Breast epithelium (tissue), 4 donors: ENCODE measurements around the gene ZNF679. TPM values are rescaled to one million over a fixed set of nuclear protein-coding genes. Genes with fewer than 3 reads are reported as not detected.

Experiments
- DNase-seq, 2 donors: peaks; one replicate each; pipeline ENCODE4 v3.0.0-alpha.2; 2019; ENCODE audit warnings: low spot score in 2 of 2
- H3K27ac ChIP-seq, 2 donors: fragments of 200-600 bp; sonication (generic) in 1 of 2; one replicate each; pipeline ENCODE4 v1.5.1; 2016 to 2019; ENCODE audit warnings: mild to moderate bottlenecking in 1 of 2
- H3K27me3 ChIP-seq, 2 donors: fragments of 200-600 bp; sonication (generic) in 1 of 2; one replicate each; pipeline versions ENCODE4 v1.5.1 to v1.6.0; 2017 to 2019; ENCODE audit warnings: control low read depth in 1 of 2, mild to moderate bottlenecking in 1 of 2
- H3K36me3 ChIP-seq: fragments of 200-600 bp; one replicate; pipeline ENCODE4 v1.5.1; 2019
- H3K4me1 ChIP-seq, 2 donors: fragments of 200-600 bp; sonication (generic); one replicate each; pipeline ENCODE4 v1.5.1; 2016 to 2019; ENCODE audit warnings: control low read depth in 1 of 2
- H3K4me3 ChIP-seq, 3 donors: fragments of 200-600 bp; sonication (generic); 1 replicate in 2 of 3; 2 replicates in 1 of 3; pipeline ENCODE4 v1.5.1; 2016 to 2019; ENCODE audit warnings: mild to moderate bottlenecking in 3 of 3, moderate library complexity in 2 of 3
- H3K9me3 ChIP-seq, 2 donors: fragments of 200-600 bp; sonication (generic) in 1 of 2; one replicate each; pipeline ENCODE4 v1.5.1; 2016 to 2019; ENCODE audit warnings: control low read depth in 1 of 2
- CTCF ChIP-seq, 3 donors: fragments of 450-650 bp; IDR thresholded peaks; one replicate each; pipeline ENCODE4 v1.5.1; 2016 to 2017; ENCODE audit warnings: antibody characterized with exemption in 3 of 3, mild to moderate bottlenecking in 3 of 3, moderate library complexity in 3 of 3
- POLR2A ChIP-seq: fragments of 450-650 bp; IDR thresholded peaks from one replicate; pipeline ENCODE4 v1.6.1; 2016; ENCODE audit warnings: antibody characterized with exemption, mild to moderate bottlenecking, moderate library complexity
- POLR2AphosphoS5 ChIP-seq, 3 donors: sonication (generic); formaldehyde crosslinking; IDR thresholded peaks; one replicate each; pipeline ENCODE4 v1.6.1; 2017; ENCODE audit warnings: antibody characterized with exemption in 3 of 3
- intact Hi-C: fragments of 100-400 bp; cut with DNase I; formaldehyde crosslinking; loops from one replicate; pipeline ENCODE4 v1.15.1; 2023; ENCODE audit warnings: low total_unique reads
- total RNA-seq, 3 donors: library from RNA; depleted of rRNA; stranded (reverse); fragments of >200 nt; gene quantifications; one replicate each; pipeline ENCODE4 v1.1.0, GENCODE V29; 2016

The ZNF679 gene
- total RNA-seq, 3 donors from 2014 or later: not detected

- Histone ChIP-seq H3K9me3 (peaks cover 40 to 45% of the 10 kb centered on the region in 2 donors), H3K4me3 (no peak overlapping the region), H3K27me3 (peaks cover 0 to 36% of the 10 kb centered on the region in 2 donors), H3K4me1 (no peaks in the 10 kb centered on the region), H3K27ac (no peak overlapping the region), H3K36me3 (no peaks in the 10 kb centered on the region)
- no peak for TF ChIP-seq POLR2A
- intact Hi-C loops: no loop called here
- no peak for DNase-seq
Observed at GRCh38 chr7:64183827-64184372, 44.4 kb upstream of the ZNF679 start.

GRCh38 chr7:64184376-64184775, 43.9 kb upstream of the ZNF679 start:
- Histone ChIP-seq H3K36me3 (no peaks in the 10 kb centered on the region), H3K27ac (no peak overlapping the region), H3K9me3 (peaks cover 40 to 45% of the 10 kb centered on the region in 2 donors), H3K4me3 (no peak overlapping the region), H3K27me3 (peaks cover 0 to 36% of the 10 kb centered on the region in 2 donors), H3K4me1 (no peaks in the 10 kb centered on the region)
- DNase-seq: no peak
- TF ChIP-seq CTCF (IDR thresholded peaks at IDR 0.05) (no peak), POLR2A (no peak), POLR2AphosphoS5 (IDR thresholded peaks at IDR 0.05) (no peak)
- intact Hi-C loops: no loop called here

GRCh38 chr7:64187408-64187807, 40.9 kb upstream of the ZNF679 start:
- intact Hi-C loops: no loop called here
- peaks cover 0 to 13% of the 10 kb centered on the region in 2 donors for H3K27me3 ChIP-seq
- no peak for DNase-seq

GRCh38 chr7:64192148-64192704, 36.0 kb upstream of the ZNF679 start:
- H3K4me1 ChIP-seq: no peaks in the 10 kb centered on the region
- TF ChIP-seq POLR2A: no peak
- TF ChIP-seq POLR2AphosphoS5 (IDR thresholded peaks at IDR 0.05): no peak
- no peak for TF ChIP-seq CTCF (IDR thresholded peaks at IDR 0.05)
- intact Hi-C loops: no loop called here
- H3K36me3 ChIP-seq: no peaks in the 10 kb centered on the region
- DNase-seq: no peak
- no peak overlapping the region for H3K4me3 ChIP-seq
- no peak overlapping the region for H3K27ac ChIP-seq
- no peaks in the 10 kb centered on the region for H3K27me3 ChIP-seq
- peaks cover 19 to 38% of the 10 kb centered on the region in 2 donors for H3K9me3 ChIP-seq

More at GRCh38 chr7:64187408-64187807, 40.9 kb upstream of the ZNF679 start:
- Histone ChIP-seq H3K36me3 (no peaks in the 10 kb centered on the region), H3K27ac (no peak overlapping the region), H3K9me3 (peaks cover 35% of the 10 kb centered on the region in 2 donors), H3K4me3 (no peak overlapping the region), H3K4me1 (no peaks in the 10 kb centered on the region)
- no peak for TF ChIP-seq POLR2A
- no peak for TF ChIP-seq POLR2AphosphoS5 (IDR thresholded peaks at IDR 0.05)
- no peak for TF ChIP-seq CTCF (IDR thresholded peaks at IDR 0.05)

- H3K27me3 ChIP-seq: no peaks in the 10 kb centered on the region
- peaks cover 13 to 32% of the 10 kb centered on the region in 2 donors for H3K9me3 ChIP-seq
- no peak overlapping the region for H3K27ac ChIP-seq
- intact Hi-C loops: no loop called here
- H3K4me3 ChIP-seq: no peak overlapping the region
- DNase-seq: no peak
- H3K36me3 ChIP-seq: no peaks in the 10 kb centered on the region
- TF ChIP-seq POLR2A (no peak), CTCF (IDR thresholded peaks at IDR 0.05) (no peak), POLR2AphosphoS5 (IDR thresholded peaks at IDR 0.05) (no peak)
- H3K4me1 ChIP-seq: no peaks in the 10 kb centered on the region
Observed at GRCh38 chr7:64192775-64193174, 35.5 kb upstream of the ZNF679 start.
